Right lung (tissue), 5 donors: ENCODE results near the gene ANKH. TPM values are rescaled to one million over a fixed set of nuclear protein-coding genes. Genes with fewer than 3 reads are reported as not detected.
"Not testable (repeated sequence)": the region's sequence is repeated elsewhere in the genome, so short reads cannot be mapped to it uniquely, and the experiment has no call there.

ENCODE experiments used
- DNase-seq, 2 donors: peaks; one replicate each; pipeline ENCODE4 v3.0.0-alpha.2; 2013
- polyA plus RNA-seq, 5 donors: library from polyadenylated mRNA; unstranded; fragments of 120-200 nt; gene quantifications; one replicate each; pipeline versions ENCODE4 v1.2.1 to v1.2.3, GENCODE V29; 2013; ENCODE audit warnings: inconsistent platforms in 1 of 5, low replicate concordance in 1 of 5; ENCODE audit not compliant: insufficient read length in 5 of 5, insufficient read depth in 1 of 5

The ANKH gene
- polyA plus RNA-seq, 5 donors = 6.9 to 11.1 (median 9.3) TPM

DNA sequence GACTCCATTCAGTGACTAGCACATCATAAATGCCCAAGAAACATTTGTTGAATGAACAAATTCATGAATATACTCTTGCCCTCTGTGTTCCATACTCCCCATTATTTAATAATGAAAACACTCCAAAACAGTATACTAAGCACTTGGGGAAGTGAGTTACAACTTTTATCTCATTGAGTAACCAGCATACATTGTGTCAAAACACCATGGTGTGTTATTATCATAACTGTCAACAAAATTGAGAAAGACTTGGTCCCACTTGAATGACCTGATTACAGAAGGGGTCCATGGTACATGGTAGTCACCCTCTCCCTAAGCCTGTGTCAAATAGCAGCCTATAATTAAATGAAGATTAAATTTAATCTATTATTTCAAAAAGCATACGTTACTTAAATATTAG, 16.2 kb downstream of the ANKH start:
- no peak for DNase-seq

DNA sequence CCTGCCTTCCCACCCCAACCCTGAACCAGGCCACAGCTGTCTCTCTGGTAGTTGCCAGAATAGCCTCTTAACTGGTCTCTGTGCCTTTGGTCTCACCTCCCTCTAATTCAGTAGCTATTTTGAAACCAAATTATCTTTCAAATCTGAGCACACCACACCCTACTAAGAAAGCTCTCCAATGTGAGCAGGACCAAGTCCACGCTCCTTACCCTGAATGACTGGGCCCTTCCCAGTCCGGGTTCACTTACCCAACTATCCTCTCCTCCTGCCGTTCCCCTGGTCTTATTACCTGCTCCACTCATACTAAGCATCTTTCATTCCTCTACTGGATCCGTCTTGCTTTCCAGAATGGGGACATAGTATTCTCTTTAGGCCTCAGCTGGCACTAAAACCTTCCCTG, 16.8 kb downstream of the ANKH start:
- DNase-seq = no peak

- no peak for DNase-seq
Measured at GRCh38 chr5:14853685-14854084, 17.9 kb downstream of the ANKH start.

GRCh38 chr5:14852779-14853178, 18.8 kb downstream of the ANKH start:
- DNase-seq = no peak

- no peak for DNase-seq
Measured at GRCh38 chr5:14851999-14852526, 19.5 kb downstream of the ANKH start.

DNA sequence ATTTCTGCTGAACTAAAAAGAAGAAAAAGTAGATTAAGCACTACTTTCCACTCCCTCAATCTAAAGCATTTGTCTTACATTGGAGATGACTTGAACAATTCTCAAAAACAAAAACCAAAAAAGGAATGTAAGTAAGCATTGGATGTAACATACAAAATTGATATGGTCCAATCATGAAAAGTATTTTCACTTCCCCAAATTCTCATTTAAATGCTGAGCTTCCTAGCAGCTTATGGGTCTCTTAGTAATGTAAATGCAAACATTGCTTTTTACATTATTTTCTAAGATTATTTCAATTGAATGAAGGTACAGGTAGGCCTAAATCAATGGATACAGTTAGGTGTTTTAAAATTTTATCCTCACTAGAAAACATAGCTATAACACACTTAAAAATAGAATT, 20.0 kb downstream of the ANKH start:
- DNase-seq = no peak

DNA sequence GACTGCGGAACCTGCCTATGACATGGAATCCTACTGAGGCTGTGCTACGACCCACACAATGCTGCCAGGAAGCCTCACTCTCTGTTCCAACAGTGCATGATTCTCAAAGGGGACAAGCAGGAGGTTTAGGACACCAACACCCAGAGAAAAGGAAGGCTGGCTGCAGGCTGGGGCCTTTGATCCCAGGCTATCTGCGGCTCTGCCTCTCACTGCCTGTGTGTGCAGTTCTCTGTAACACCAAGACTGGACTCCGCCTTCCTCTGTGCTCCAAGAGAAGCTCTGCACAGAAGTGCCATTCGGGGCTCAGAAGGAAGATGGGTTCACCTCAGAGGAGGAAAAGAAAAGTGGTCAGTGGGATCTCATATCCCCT, 20.5 kb downstream of the ANKH start:
- no peak for DNase-seq

GRCh38 chr5:14850419-14851049, 21.0 kb downstream of the ANKH start:
- DNase-seq = no peak

DNA sequence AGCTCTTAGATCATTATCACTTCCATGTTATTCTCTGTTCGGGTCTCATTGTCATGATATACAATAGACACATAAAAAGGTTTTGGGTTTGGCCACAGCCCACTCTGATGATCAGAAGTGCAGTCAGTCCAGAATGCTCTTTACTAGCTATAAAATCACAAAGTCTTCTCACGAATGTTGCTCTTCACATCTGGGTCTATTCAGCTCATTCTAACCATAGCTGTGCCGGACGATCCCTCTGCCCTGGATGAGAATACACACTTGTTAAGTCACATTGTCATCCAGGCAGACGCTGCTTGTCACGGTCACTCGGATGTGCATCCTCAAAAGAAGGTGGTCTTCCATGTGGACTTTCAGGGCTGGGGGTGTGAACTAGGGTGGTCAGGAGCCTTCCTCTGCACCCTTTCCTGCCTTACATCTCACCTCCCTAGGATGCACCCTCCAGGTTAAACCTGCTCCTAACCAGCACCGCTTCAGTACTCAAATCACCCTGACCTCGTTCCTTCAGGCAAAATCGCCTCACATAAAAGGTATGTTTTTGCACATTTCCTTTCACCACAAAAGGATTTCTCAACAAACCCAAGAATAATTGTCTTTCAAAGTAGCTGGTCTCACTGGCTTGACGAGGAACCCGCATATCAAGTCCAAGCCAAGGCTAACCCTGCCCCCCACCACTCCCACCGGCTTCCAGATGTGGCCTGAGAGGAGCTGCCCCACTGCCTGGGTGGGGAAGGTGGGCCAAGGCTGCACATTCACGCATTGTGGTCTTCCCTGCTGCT, 21.9 kb downstream of the ANKH start:
- no peak for DNase-seq

GRCh38 chr5:14848942-14849341, 22.6 kb downstream of the ANKH start:
- not testable (repeated sequence) for DNase-seq

DNA sequence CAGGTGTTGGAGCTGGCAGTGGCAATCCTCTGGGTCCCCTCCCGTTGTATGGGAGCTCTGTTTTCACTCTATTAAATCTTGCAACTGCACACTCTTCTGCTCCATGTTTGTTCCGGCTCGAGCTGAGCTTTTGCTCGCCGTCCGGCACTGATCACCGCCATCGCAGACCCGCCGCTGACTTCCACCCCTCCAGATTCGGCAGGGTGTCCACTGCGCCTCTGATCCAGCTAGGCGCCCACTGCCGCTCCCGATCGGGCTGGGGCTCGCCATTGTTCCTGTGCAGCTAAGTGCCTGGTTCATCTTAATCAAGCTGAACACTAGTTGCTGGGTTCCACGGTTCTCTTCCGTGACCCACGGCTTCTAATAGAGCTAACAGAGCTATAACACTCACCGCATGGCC, 23.2 kb downstream of the ANKH start:
- DNase-seq = no peak

DNA sequence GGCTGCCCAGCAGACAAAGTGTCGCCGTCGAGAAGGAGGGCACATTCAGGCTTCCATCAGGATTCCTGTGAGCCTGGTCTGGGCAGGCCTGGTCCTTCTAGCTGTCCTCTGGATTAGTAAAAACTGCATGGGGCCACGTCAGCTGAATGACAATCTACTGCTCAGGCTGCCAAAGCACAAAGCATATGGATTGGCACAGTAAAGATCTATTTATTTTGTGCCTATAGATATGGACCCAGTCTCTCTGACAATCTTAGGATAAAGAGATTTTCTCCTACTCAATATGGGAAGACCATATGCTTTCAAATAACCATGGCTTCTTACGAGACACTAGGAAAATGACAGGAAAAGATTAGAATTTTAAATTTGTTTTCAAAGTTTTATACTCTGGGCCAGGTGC, 24.1 kb downstream of the ANKH start:
- DNase-seq = no peak

DNA sequence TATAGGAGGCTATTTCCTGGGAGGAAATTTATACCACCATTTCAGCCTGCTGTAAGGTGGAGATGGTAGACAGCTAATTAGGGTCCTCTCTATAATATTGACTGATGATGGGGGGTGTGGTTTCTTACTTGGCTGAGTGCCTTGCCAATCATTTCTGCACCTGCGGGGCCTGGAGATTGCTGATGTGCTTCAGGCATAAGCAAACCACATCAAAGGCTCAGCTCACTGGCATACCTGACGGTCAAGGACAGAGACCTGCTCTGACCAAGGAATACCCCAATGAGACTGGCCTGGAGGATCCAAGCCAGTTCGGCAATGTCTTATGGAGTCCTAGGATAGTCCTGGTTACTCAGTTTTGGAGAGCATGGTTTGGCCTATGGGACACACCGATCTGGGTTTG, 29.5 kb downstream of the ANKH start:
- DNase-seq = no peak

DNA sequence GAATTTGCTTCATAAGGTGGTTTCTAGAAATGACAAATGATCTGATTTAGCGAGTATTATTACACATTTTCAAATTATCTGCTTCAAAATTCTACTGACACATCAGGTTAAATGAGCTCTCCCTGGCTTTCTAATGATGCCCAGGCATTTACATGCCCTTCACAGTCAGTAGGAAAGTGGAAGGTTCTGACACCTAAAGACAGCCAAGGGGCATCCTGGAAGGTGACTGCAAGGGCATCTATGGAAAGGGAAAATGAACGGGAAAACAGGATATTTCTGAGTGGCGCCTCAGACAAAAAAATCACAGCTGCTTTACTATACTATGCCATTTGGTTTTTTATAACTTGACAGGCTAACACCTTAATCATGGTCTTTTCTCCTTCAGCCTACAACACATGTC, 31.0 kb downstream of the ANKH start:
- no peak for DNase-seq

GRCh38 chr5:14838396-14839319, 32.9 kb downstream of the ANKH start:
- DNase-seq = no peak

GRCh38 chr5:14837423-14838122, 34.0 kb downstream of the ANKH start:
- DNase-seq = not testable (repeated sequence)

DNA sequence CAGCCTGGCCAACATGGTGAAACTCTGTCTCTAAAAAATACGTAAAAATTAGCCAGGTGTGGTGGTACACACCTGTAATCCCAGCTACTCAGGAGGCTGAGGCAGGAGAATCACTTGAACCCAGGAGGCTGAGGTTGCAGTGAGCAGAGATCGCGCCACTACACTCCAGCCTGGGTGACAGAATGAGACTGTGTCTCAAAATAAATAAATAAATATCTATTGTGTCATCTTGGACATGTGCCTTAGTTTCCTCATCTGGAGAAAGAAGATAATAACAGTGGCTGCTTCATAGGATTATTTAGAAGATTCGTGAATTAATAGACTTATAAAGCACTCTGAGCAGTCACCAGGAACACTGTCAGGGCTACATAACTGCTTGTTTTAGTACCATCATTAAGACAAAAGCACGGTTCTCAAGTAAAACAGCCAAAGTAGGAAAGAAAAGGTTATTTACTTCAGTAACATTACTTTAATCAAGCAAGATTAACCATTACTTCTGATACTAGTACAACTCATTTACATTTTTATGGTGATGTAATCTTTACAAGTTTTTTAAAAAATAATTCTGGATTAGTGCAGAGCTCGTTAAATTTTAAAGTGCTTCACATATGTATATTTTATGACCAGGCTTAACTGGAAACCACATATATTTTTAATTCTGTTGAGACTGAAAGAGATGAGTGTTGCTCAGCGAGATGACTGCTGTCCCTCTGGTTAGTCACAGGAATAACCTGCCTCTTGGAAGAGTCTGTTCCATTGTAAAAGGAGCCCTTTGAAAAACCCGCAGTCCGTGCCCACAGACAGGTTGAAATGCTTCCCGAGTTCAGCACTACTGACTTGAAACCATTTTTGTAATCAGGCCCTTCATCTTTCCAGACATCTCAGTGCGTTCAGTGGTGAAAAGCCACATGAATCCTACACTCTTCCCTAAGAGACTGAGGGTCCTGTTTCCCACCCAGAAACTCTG, 36.7 kb downstream of the ANKH start:
- DNase-seq = no peak

DNA sequence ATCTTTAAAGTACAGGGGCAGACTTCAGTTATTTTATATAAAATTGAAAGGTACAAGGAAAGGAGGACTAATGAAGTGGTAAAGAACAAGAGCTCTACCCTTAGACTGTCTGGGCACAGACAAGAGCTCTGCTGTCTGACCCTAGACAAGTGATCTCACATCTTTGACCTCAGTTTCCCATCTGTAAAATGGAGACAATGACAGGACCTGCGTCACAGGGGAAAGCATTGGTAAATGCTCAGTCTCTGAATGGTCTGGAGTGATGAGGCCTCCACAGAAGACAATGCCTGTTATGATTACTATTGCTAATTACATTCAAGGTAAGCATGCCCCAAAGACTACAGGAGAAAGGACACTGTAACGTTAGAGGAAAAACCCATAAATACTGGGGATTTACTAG, 37.5 kb downstream of the ANKH start:
- no peak for DNase-seq

GRCh38 chr5:14831006-14831338, 40.6 kb downstream of the ANKH start:
- DNase-seq = no peak

DNA sequence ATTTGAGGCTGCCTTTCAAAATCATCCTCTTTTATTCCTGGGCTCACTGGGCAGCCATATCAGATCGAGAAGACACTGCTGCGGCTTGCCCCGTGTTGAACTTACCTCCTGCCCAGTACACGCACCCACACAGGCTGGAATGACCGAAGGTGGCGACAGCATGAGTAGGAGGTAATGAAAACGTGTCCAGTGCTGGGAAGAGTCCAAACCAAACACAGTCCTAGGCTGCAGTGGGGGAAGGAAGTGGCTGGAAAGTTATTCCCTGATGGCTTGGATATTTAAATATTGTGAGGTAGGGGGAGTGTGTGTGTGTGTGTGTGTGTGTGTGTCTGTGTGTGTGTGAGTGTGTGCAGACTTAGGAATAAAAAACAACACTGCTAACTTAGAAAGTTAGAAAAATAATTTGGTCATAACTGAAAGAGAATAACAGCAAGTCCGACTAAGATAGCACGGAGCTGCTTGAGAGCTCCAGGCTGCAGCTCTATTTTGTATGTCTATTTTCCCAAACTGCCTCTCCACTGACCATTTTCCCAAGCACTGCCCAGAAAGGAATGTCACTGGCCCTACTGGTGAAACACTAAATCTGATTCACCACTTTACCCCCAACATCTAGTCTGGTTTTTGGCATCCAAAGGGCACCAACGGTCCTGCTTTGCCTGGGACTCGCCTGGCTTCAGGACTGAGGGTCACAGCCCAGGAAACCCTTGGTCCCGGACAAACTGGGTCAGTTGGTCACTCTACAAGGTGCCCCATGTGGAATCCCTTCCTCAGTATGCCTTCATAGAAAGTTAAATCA, 41.2 kb downstream of the ANKH start:
- no peak for DNase-seq
